COR-L47 (cell line): Measurements from ENCODE around the gene GALR1.
"Not testable (repeated sequence)": the region's sequence is repeated elsewhere in the genome, so short reads cannot be mapped to it uniquely, and the experiment has no call there.

ENCODE experiments used
- DNase-seq: peaks from one replicate; lab custom pipeline; 2025; lab: John Stamatoyannopoulos, UW

Gene GALR1

GRCh38 chr18:77249569-77250500 is at the start of gene GALR1:
Gene GALR1 (plus strand): TSS chr18:77249848. CDS start chr18:77250549, 701 bp downstream.
- DNase-seq, result peak; percentile 65

DNA sequence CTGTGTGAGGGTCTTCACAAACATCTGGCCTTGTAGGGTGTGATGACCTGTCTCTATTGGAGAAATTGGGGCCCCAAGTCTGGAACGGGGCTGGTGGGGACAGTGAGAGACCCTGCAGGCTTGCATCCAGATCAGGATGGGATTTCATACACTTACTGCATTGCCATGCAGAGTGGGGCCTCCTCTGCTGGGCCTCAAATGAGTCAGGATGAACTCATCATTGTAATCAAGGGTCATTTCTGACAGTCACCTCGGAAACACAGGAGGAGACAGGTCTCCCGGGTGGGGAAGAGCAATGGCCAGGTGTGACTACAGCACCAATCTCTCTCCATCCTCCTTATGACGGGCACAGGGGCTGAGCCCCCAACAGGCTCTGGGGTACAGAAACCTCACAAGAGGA is 48.1 kb upstream of the GALR1 start:
- no peak for DNase-seq

GRCh38 chr18:77202329-77202728 is 47.3 kb upstream of the GALR1 start:
- no peak for DNase-seq

GRCh38 chr18:77203071-77203470 is 46.6 kb upstream of the GALR1 start:
- DNase-seq, result no peak

- DNase-seq, result no peak
Measured at GRCh38 chr18:77203851-77204250, 45.8 kb upstream of the GALR1 start.

DNA sequence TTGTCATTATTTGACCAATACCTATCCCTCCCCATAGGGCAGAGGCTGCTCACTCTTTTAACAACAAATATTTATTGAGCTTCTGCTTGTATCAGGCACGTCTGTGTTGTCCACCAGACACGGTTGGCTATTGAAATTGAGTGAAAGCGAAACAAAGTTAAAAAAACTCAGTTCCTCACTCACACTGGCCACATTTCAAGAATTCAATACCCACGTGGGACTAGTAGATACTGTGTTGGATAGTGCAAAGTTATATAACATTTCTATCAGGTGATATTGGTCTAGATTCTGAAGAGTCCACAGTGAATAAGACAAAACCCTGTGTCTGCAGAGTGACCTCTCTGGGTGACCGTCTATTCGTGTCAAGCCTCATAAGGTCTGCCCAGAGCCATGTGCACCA is 43.9 kb upstream of the GALR1 start:
- DNase-seq, result no peak

GRCh38 chr18:77206676-77207374 is 42.8 kb upstream of the GALR1 start:
- no peak for DNase-seq

- peak; percentile 28 for DNase-seq
Measured at GRCh38 chr18:77207540-77207939, 42.1 kb upstream of the GALR1 start.

DNA sequence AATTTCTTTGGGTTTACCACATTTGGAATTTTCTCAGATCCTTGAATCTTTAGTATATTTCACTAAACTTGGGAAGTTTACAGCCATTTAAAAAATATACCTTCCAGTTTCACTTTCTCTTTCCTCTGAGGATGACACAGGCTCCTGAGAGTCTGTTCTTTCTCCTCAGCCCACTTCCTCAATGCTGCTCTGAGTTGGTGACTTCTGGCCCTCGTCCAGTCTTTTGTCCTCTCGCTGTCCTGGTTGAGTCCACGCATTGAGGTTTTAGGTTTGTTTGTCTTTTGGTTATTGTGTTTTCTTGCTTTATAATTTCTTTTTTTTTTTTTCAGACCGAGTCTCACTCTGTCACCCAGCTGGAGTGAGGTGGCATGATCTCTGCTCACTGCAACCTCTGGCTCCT is 40.7 kb upstream of the GALR1 start:
- no peak for DNase-seq

- no peak for DNase-seq
Measured at GRCh38 chr18:77209587-77209986, 40.1 kb upstream of the GALR1 start.

- DNase-seq, result no peak
Measured at GRCh38 chr18:77210249-77210648, 39.4 kb upstream of the GALR1 start.

GRCh38 chr18:77218642-77219041 is 31.0 kb upstream of the GALR1 start:
- peak; percentile 7 for DNase-seq

GRCh38 chr18:77220726-77221125 is 28.9 kb upstream of the GALR1 start:
- no peak for DNase-seq

DNA sequence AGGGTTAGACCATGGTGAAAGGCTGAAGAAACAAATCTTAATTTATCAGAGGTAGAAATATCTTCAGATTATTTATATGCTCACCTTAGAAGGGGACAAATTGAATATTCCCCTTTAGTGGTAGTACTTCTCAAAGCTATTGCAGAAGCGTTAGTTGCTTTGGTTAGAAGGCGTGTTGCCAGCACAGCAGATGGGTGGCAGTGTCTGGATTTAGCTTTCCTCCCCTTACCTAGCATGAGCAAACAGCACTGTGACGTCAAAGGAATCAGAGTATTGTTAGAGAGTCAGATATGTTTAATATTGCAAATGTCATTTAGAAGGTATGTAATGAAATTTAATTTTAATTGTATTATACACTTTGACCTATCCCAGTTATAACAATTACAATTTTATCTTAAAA is 27.2 kb upstream of the GALR1 start:
- no peak for DNase-seq

GRCh38 chr18:77223221-77223639 is 26.4 kb upstream of the GALR1 start:
- no peak for DNase-seq

DNA sequence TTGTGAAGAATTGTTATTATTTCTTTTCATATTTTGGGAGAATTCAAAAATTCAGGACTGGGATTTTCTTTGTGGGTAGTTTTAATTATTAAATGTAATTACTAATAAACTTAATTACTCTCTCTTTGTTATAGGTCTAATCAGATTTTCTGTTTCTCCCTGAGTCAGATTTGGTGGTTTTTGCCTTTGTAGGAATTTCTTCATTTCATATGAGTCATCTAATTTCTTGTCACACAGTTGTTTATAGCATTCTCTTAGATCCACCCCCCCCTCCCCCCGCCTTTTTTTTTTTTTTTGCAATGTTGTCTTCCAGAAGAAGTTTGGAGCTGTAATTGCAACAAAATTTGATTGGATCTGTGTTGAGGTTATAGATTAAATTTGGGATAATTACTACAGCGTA is 26.0 kb upstream of the GALR1 start:
- DNase-seq, result no peak

- DNase-seq, result no peak
Measured at GRCh38 chr18:77230645-77231044, 19.0 kb upstream of the GALR1 start.

GRCh38 chr18:77234504-77235365 is 14.9 kb upstream of the GALR1 start:
- no peak for DNase-seq

DNA sequence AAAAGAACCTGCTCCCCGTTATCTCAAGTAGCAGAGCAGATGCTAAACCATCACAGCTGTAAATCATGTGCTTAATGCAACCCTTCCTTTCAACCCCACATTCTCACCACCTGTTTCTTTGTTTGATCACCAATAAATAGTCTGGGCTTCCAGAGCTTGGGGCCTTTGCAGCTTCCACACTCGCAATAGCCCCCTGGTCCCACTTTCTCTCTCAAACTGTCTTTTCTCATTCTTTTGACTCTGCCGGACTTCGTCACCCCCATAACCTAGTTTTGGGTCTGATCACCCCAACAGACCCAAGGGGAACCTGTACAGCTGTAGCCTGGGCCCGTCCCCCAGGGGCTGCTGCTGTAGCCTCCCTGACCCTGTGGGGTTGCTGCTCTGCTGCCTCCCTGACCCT is 10.4 kb upstream of the GALR1 start:
- not testable (repeated sequence) for DNase-seq

DNA sequence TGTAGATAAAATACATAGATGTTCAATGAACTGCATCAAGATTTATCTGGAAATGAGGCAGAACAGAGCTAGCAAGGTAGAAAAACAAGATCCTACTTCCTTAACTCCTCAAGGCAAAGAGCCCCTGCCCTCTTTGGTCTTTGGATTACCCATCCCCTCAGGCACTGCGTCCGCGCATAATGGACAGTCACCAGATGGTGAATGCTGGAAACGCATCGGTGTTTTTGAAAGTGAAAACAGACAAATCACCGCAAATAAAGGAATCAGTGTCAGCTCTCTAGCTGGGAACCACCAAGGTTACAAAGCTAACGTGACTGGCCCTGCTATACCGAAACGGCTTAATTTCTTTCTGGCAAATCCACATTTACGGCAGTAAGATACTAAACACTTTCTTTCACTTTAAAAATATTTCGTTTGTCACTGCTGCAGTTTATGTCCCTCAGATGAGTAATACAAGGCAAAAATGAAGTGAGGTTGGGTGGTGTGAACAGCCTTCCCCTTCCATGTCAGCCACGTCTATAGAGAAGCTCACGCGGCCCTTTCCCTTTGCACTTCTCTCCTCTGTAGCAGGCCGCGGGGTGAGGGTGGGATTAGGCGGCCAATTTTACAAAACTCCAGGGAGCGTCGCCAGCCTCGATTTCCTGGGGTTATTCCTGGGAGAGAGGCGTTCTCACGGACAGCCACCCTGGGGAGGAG is 627 bp upstream of the GALR1 start:
- DNase-seq, result no peak

DNA sequence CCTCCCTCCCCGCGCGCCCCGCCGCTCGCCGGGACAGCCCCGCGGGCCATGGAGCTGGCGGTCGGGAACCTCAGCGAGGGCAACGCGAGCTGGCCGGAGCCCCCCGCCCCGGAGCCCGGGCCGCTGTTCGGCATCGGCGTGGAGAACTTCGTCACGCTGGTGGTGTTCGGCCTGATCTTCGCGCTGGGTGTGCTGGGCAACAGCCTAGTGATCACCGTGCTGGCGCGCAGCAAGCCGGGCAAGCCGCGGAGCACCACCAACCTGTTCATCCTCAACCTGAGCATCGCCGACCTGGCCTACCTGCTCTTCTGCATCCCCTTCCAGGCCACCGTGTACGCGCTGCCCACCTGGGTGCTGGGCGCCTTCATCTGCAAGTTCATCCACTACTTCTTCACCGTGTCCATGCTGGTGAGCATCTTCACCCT is 865 bp downstream of the GALR1 start:
- DNase-seq, result peak; percentile 9
